ENCODE data around the gene ST3GAL4.

- TF ChIP-seq EMX1 (CRISPR knock-in tag; IDR thresholded peaks at IDR 0.05): no peak
- TF ChIP-seq CTCF (IDR thresholded peaks at IDR 0.05): no peak
- TF ChIP-seq FOXP4 (CRISPR knock-in tag; IDR thresholded peaks at IDR 0.05): no peak
- no peak for TF ChIP-seq NFYB (CRISPR knock-in tag; conservative IDR thresholded peaks at IDR 0.05; ENCODE audit: low read depth)
- no peak for TF ChIP-seq MXD4 (CRISPR knock-in tag; IDR thresholded peaks at IDR 0.05; ENCODE audit: borderline replicate concordance)
- TF ChIP-seq NR2C2 (CRISPR knock-in tag; IDR thresholded peaks at IDR 0.05): no peak
- no peak for TF ChIP-seq E2F5 (CRISPR knock-in tag; IDR thresholded peaks at IDR 0.05)
- no peak for TF ChIP-seq FOXJ3 (CRISPR knock-in tag; IDR thresholded peaks at IDR 0.05; ENCODE audit: borderline replicate concordance)
- TF ChIP-seq USF2 (CRISPR knock-in tag; IDR thresholded peaks at IDR 0.05): no peak
- no peak for TF ChIP-seq HMGXB4 (CRISPR knock-in tag; IDR thresholded peaks at IDR 0.05)
- TF ChIP-seq MAX (CRISPR knock-in tag; IDR thresholded peaks at IDR 0.05): no peak
These were observed 106.5 kb downstream of the ST3GAL4 start for GRCh38 chr11:126461996-126462395.
